Mesothelial cell of epicardium (in vitro differentiated cells): ENCODE measurements around the gene BATF3. TPM values are rescaled to one million over a fixed set of nuclear protein-coding genes. Genes with fewer than 3 reads are reported as not detected.
"Not testable (repeated sequence)": the region's sequence is repeated elsewhere in the genome, so short reads cannot be mapped to it uniquely, and the experiment has no call there.

Experiments
- DNase-seq, 2 experiments: peaks; one replicate each; pipeline ENCODE4 v3.0.0; 2021; ENCODE audit warnings: low spot score in 2 of 2; ENCODE audit not compliant: unreplicated experiment in 2 of 2
- H3K27ac Mint-ChIP-seq: 2 replicates; pipeline ENCODE4 v1.8.0; 2021; ENCODE audit warnings: mixed read lengths
- H3K27me3 Mint-ChIP-seq: 2 replicates; pipeline ENCODE4 v1.8.0; 2021; ENCODE audit warnings: low read depth, mixed read lengths
- H3K36me3 Mint-ChIP-seq: 2 replicates; pipeline ENCODE4 v1.8.0; 2021; ENCODE audit warnings: mixed read lengths
- H3K4me1 Mint-ChIP-seq: 2 replicates; pipeline ENCODE4 v1.8.0; 2021; ENCODE audit warnings: mixed read lengths
- H3K4me3 Mint-ChIP-seq: 2 replicates; pipeline ENCODE4 v1.8.0; 2021; ENCODE audit warnings: mild to moderate bottlenecking, moderate library complexity, mixed read lengths
- H3K9me3 Mint-ChIP-seq: 2 replicates; pipeline ENCODE4 v1.8.0; 2021; ENCODE audit warnings: mixed read lengths
- total RNA-seq: library from RNA; stranded (reverse); gene quantifications from 3 replicates; pipeline ENCODE4 v1.2.1, GENCODE V29; 2021
- TF ChIP-seq, protein P1 (sequence below): fragments of 200-600 bp; sonication (generic); IDR thresholded peaks from one replicate; pipeline ENCODE4 v1.5.0; 2021; ENCODE audit warnings: antibody characterized with exemption; ENCODE audit not compliant: unreplicated experiment

BATF3 gene
- total RNA-seq, 1 donor from 2014 or later, result 1.0 TPM

DNA sequence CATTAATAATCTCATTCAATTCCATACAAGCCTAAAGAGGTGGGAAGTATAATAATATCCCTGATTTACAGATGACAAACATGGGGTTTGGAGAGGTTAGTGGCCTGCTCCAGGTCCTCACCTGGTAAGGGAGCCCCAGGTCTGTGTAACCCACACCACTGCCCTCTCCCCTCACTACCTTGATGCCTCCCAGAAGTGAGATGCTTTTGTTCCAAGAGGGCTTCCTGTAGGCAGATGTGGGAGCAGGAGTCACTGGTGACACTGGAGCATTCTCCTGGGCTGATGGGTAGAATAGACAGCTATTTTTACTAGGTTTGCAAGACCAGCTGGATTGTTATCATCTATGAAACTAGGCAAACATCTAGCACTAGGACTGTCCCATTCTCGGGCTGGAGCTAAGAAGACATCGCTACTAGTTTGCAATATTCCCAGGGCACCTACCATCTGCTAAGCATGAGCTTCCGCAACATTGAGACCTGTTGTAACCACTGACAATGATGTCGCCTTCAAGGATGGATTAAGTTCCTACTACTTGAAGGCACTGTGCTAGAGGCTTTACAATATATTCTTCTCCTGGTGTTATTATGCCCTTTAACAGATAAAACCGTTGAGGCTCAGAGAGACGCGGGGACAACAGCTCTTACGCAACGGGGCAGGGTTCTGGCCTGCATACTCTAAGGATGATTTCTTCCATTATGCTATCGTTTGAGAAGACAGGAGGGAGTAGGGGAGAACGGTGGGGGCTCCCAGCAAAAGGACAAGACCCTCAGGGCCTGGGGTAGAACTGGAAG lies 35.0 kb downstream of the BATF3 start:
- no peak for DNase-seq
- Mint-ChIP-seq H3K36me3 (no peaks in the 10 kb centered on the region), H3K9me3 (peaks cover 1% of the 10 kb centered on the region), H3K27me3 (peaks cover 18% of the 10 kb centered on the region), H3K27ac (no peak overlapping the region), H3K4me1 (peaks cover 23% of the 10 kb centered on the region), H3K4me3 (peak overlapping the region; percentile 2)
- TF ChIP-seq, protein P1, sequence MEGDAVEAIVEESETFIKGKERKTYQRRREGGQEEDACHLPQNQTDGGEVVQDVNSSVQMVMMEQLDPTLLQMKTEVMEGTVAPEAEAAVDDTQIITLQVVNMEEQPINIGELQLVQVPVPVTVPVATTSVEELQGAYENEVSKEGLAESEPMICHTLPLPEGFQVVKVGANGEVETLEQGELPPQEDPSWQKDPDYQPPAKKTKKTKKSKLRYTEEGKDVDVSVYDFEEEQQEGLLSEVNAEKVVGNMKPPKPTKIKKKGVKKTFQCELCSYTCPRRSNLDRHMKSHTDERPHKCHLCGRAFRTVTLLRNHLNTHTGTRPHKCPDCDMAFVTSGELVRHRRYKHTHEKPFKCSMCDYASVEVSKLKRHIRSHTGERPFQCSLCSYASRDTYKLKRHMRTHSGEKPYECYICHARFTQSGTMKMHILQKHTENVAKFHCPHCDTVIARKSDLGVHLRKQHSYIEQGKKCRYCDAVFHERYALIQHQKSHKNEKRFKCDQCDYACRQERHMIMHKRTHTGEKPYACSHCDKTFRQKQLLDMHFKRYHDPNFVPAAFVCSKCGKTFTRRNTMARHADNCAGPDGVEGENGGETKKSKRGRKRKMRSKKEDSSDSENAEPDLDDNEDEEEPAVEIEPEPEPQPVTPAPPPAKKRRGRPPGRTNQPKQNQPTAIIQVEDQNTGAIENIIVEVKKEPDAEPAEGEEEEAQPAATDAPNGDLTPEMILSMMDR, result no peak

DNA sequence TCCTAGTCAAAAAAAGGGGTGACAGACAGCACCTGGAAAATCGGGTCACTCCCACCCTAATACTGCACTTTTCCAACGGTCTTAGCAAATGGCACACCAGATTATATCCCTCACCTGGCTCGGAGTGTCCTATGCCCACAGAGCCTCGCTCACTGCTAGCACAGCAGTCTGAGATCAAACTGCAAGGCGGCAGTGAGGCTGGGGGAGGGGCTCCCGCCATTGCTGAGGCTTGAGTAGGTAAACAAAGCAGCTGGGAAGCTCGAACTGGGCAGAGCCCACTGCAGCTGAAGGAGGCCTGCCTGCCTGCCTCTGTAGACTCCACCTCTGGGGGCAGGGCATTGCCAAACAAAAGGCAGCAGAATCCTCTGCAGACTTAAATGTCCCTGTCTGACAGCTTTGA lies 41.4 kb downstream of the BATF3 start:
- H3K36me3 Mint-ChIP-seq, result not testable (repeated sequence)

DNA sequence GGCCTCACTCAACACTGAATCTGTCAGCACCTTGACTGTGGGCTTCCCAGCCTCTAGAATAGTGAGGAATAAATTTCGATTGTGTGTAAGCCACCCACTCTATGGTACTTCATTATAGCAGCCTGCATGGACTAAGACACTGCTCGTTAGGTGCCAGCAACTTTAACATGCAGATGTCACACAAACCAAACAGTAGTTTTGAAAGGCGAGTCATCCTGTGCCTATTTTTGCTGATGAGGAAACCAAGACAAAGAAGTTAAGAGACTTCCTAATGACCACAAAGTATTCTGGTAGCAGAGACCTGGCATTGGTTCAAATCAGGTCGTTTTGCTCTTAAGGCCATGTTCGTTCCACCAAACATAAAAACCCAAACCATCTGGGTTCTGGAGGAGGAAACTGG lies 42.9 kb downstream of the BATF3 start:
- no peak for DNase-seq
- no peak overlapping the region for H3K27ac Mint-ChIP-seq
- no peak overlapping the region for H3K4me3 Mint-ChIP-seq
- TF ChIP-seq, protein P1, result no peak
- no peaks in the 10 kb centered on the region for H3K36me3 Mint-ChIP-seq
- H3K27me3 Mint-ChIP-seq, result peaks cover 14% of the 10 kb centered on the region
- no peaks in the 10 kb centered on the region for H3K4me1 Mint-ChIP-seq
- peaks cover 4% of the 10 kb centered on the region for H3K9me3 Mint-ChIP-seq

More for the DNA sequence above, 41.4 kb downstream of the BATF3 start:
- not testable (repeated sequence) for H3K4me3 Mint-ChIP-seq, H3K9me3 Mint-ChIP-seq, H3K4me1 Mint-ChIP-seq, DNase-seq, H3K27ac Mint-ChIP-seq
- H3K27me3 Mint-ChIP-seq, result peaks cover 19% of the 10 kb centered on the region

DNA sequence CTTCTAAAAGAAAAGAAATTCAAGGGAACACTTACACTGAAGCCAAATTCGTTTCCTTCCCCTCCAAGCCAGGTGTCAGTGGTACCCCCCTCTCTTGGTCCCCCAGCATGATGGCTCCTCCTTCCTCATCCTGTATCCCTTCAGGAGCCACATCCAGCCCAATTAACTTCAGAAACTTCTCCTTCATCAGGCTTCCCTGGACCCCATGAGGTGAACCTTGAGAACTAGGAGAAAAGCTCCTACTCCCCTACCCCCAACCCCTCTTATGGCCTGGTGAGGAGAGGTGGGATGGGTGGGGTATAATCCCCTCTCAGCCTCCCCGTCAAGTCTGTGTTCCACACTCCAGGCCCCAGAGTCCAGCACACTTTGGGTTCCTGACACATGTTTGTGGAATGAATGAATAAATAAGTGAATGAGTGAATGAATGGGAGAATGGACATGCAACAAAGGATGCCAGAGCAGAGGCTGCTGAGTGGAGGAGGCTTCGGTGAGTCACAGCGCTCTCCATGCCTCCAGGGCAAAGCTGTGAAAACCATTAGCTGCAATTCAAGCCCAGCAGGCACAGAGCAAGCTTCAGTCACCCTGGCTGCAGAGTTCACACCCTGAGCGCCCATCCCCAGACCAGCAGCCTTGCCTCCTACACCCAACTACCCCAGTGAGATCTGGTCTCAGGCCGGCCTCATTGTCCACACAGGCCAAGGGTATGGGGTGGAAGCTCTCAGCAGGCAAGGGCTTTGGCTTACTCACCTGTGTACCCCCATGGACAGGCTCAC lies 43.8 kb downstream of the BATF3 start:
- no peaks in the 10 kb centered on the region for H3K36me3 Mint-ChIP-seq
- H3K27me3 Mint-ChIP-seq, result peaks cover 9% of the 10 kb centered on the region
- TF ChIP-seq, protein P1, result no peak
- H3K27ac Mint-ChIP-seq, result no peak overlapping the region
- peaks cover 4% of the 10 kb centered on the region for H3K9me3 Mint-ChIP-seq
- H3K4me1 Mint-ChIP-seq, result no peaks in the 10 kb centered on the region
- no peak for DNase-seq
- H3K4me3 Mint-ChIP-seq, result no peak overlapping the region

DNA sequence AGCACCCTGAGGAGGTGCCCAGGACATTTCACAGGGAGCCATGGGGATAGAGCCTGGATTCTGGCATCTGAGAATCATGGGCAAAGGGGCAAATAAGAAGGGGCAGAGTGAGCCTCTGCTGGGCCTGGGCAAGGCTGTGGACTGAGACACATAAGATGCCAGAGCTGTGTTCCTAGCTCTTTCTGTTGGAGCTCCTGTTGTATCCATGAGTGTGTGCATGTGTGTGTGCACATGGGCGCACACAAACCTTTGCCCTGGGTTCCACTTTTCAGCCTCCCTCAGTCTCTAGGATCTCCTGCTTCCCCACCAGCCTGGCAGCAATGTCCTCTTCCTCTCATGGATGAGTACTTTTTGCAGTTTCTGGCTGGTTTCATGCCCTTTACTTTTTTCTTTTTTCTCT lies 47.0 kb downstream of the BATF3 start:
- no peak for DNase-seq
- Mint-ChIP-seq H3K27me3 (peaks cover 2% of the 10 kb centered on the region), H3K27ac (no peak overlapping the region), H3K9me3 (no peaks in the 10 kb centered on the region), H3K36me3 (no peaks in the 10 kb centered on the region), H3K4me3 (no peak overlapping the region), H3K4me1 (peaks cover 8% of the 10 kb centered on the region)
- TF ChIP-seq, protein P1, result no peak

DNA sequence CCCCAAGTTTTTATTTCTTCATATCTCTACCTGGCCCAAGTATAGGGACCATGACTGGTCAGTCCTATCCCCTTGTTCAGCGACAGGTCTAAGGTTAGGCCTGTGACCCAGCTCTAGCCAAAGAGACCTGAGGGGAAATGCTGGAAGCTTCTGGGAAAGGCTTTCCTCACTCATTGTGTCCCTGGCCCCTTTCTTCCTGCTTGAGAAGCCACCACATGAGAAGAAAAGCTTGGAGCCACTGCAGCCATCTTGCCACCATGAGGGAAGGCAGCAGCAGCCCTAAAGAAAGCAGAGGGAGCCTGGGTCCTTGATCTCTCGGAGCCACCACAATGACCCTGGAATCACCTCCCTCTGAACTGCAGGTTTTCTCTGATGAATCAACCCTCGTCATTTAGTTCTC lies 47.7 kb downstream of the BATF3 start:
- H3K9me3 Mint-ChIP-seq, result no peaks in the 10 kb centered on the region
- no peak for DNase-seq
- peaks cover 8% of the 10 kb centered on the region for H3K4me1 Mint-ChIP-seq
- no peak overlapping the region for H3K27ac Mint-ChIP-seq
- no peak overlapping the region for H3K4me3 Mint-ChIP-seq
- TF ChIP-seq, protein P1, result no peak
- no peaks in the 10 kb centered on the region for H3K36me3 Mint-ChIP-seq
- peaks cover 2% of the 10 kb centered on the region for H3K27me3 Mint-ChIP-seq
